ENCODE measurements around the gene NR1H3. TPM values are rescaled to one million over a fixed set of nuclear protein-coding genes. Genes with fewer than 3 reads are reported as not detected.
A peak's percentile ranks its signal among the peaks of the same experiment; 100 is the strongest.

The NR1H3 gene
- total RNA-seq, 1 donor from 2014 or later = 25.8 TPM

- Mint-ChIP-seq H3K27me3 (no peaks in the 10 kb centered on the region), H3K4me1 (ENCODE audit: low read depth) (peaks cover 11% of the 10 kb centered on the region), H3K4me3 (ENCODE audit: low read depth) (no peak overlapping the region), H3K36me3 (ENCODE audit: insufficient read depth) (peaks cover 22% of the 10 kb centered on the region), H3K9me3 (ENCODE audit: low read depth) (no peaks in the 10 kb centered on the region), H3K27ac (peak overlapping the region; percentile 10)
- DNase-seq (ENCODE audit: low spot score, unreplicated experiment) = no peak
- TF ChIP-seq CTCF (IDR thresholded peaks at IDR 0.05; ENCODE audit: unreplicated experiment) = no peak
These were observed 13.1 kb upstream of the NR1H3 start for GRCh38 chr11:47244448-47245350.

GRCh38 chr11:47245611-47246357, 12.0 kb upstream of the NR1H3 start:
- TF ChIP-seq CTCF (IDR thresholded peaks at IDR 0.05; ENCODE audit: unreplicated experiment) = no peak
- Mint-ChIP-seq H3K4me3 (ENCODE audit: low read depth) (no peak overlapping the region), H3K36me3 (ENCODE audit: insufficient read depth) (peaks cover 19% of the 10 kb centered on the region), H3K4me1 (ENCODE audit: low read depth) (peaks cover 11% of the 10 kb centered on the region), H3K27ac (no peak overlapping the region), H3K27me3 (no peaks in the 10 kb centered on the region), H3K9me3 (ENCODE audit: low read depth) (no peaks in the 10 kb centered on the region)
- no peak for DNase-seq (ENCODE audit: low spot score, unreplicated experiment)

- Mint-ChIP-seq H3K9me3 (ENCODE audit: low read depth) (no peaks in the 10 kb centered on the region), H3K27ac (no peak overlapping the region), H3K4me1 (ENCODE audit: low read depth) (peaks cover 11% of the 10 kb centered on the region), H3K27me3 (no peaks in the 10 kb centered on the region), H3K36me3 (ENCODE audit: insufficient read depth) (peaks cover 6% of the 10 kb centered on the region), H3K4me3 (ENCODE audit: low read depth) (peak overlapping the region; percentile 99)
- TF ChIP-seq CTCF (IDR thresholded peaks at IDR 0.05; ENCODE audit: unreplicated experiment) = no peak
- DNase-seq (ENCODE audit: low spot score, unreplicated experiment) = no peak
These were observed 10.3 kb upstream of the NR1H3 start for GRCh38 chr11:47247502-47247901.

GRCh38 chr11:47248304-47248663, 9.5 kb upstream of the NR1H3 start:
- H3K4me3 Mint-ChIP-seq (ENCODE audit: low read depth) = peak overlapping the region; percentile 99
- H3K4me1 Mint-ChIP-seq (ENCODE audit: low read depth) = peaks cover 11% of the 10 kb centered on the region
- DNase-seq (ENCODE audit: low spot score, unreplicated experiment) = no peak
- no peak for TF ChIP-seq CTCF (IDR thresholded peaks at IDR 0.05; ENCODE audit: unreplicated experiment)
- peaks cover 3% of the 10 kb centered on the region for H3K36me3 Mint-ChIP-seq (ENCODE audit: insufficient read depth)
- H3K9me3 Mint-ChIP-seq (ENCODE audit: low read depth) = no peaks in the 10 kb centered on the region
- no peaks in the 10 kb centered on the region for H3K27me3 Mint-ChIP-seq
- peak overlapping the region; percentile 100 for H3K27ac Mint-ChIP-seq

- Mint-ChIP-seq H3K36me3 (ENCODE audit: insufficient read depth) (peaks cover 2% of the 10 kb centered on the region), H3K27ac (peak within 1 kb of the TSS; percentile 100), H3K4me1 (ENCODE audit: low read depth) (peaks cover 11% of the 10 kb centered on the region), H3K27me3 (no peaks in the 10 kb centered on the region), H3K4me3 (ENCODE audit: low read depth) (peak within 1 kb of the TSS; percentile 99), H3K9me3 (ENCODE audit: low read depth) (no peaks in the 10 kb centered on the region)
- peak; percentile 15 for TF ChIP-seq CTCF (IDR thresholded peaks at IDR 0.05; ENCODE audit: unreplicated experiment)
- peak; percentile 78 for DNase-seq (ENCODE audit: low spot score, unreplicated experiment)
These were observed 9.0 kb upstream of the NR1H3 start, which contains the start of gene ACP2 for GRCh38 chr11:47248664-47249377. Gene ACP2 (minus strand): TSS chr11:47248814. CDS start chr11:47248789, 25 bp downstream.

Data from progenitor cell of endocrine pancreas (in vitro differentiated cells).